HCT116 (cell line): ENCODE measurements around the gene RHOXF2B.

Source experiments
- ATF3 ChIP-seq: IDR thresholded peaks from 2 replicates; pipeline ENCODE4 v1.6.1; 2012
- CBX3 ChIP-seq: IDR thresholded peaks from 2 replicates; pipeline ENCODE4 v1.6.1; 2012; ENCODE audit warnings: low read depth
- CTCF ChIP-seq, 3 experiments: fragments of 200-600 bp in 1 of 3; sonication (generic) in 1 of 3; IDR thresholded peaks in 2 of 3; conservative IDR thresholded peaks in 1 of 3; 2 replicates each; pipeline ENCODE4 v1.5.1; 2012 to 2017; ENCODE audit warnings: low read depth in 2 of 3, low read length in 2 of 3, antibody characterized with exemption in 1 of 3, borderline replicate concordance in 1 of 3, control low read depth in 1 of 3, mild to moderate bottlenecking in 1 of 3, mixed read lengths in 1 of 3, mixed run types in 1 of 3, moderate library complexity in 1 of 3; ENCODE audit not compliant: insufficient read depth in 1 of 3
- EZH2 ChIP-seq: fragments of 200-600 bp; sonication (generic); IDR thresholded peaks from 2 replicates; pipeline ENCODE4 v1.6.1; 2017; ENCODE audit warnings: antibody characterized with exemption, mixed run types
- EZH2phosphoT487 ChIP-seq: fragments of 200-600 bp; IDR thresholded peaks from 2 replicates; pipeline ENCODE4 v1.6.1; 2018; ENCODE audit warnings: antibody characterized with exemption, borderline replicate concordance
- JUND ChIP-seq: IDR thresholded peaks from 2 replicates; pipeline ENCODE4 v1.6.1; 2012
- POLR2A ChIP-seq: IDR thresholded peaks from 2 replicates; pipeline ENCODE4 v1.7.0; 2011; ENCODE audit warnings: borderline replicate concordance; ENCODE audit not compliant: insufficient read depth, insufficient read length; ENCODE audit errors: extremely low read depth
- POLR2AphosphoS5 ChIP-seq: IDR thresholded peaks from 2 replicates; pipeline ENCODE4 v1.6.1; 2011; ENCODE audit warnings: mild to moderate bottlenecking, low read depth, low read length, moderate library complexity
- RAD21 ChIP-seq: IDR thresholded peaks from 2 replicates; pipeline ENCODE4 v1.6.1; 2012; ENCODE audit warnings: low read depth, mild to moderate bottlenecking
- REST ChIP-seq: IDR thresholded peaks from 2 replicates; pipeline ENCODE4 v1.6.1; 2012; ENCODE audit warnings: low read depth
- SP1 ChIP-seq: IDR thresholded peaks from 2 replicates; pipeline ENCODE4 v1.6.1; 2012; ENCODE audit warnings: low read depth
- YY1 ChIP-seq: IDR thresholded peaks from 2 replicates; pipeline ENCODE4 v1.6.1; 2011; ENCODE audit warnings: low read length, low read depth, moderate library complexity, mild to moderate bottlenecking; ENCODE audit not compliant: insufficient replicate concordance; ENCODE audit errors: extremely low read depth
- ZBTB33 ChIP-seq: IDR thresholded peaks from 2 replicates; pipeline ENCODE4 v1.6.1; 2011; ENCODE audit warnings: mild to moderate bottlenecking, low read length, moderate library complexity; ENCODE audit not compliant: insufficient replicate concordance; ENCODE audit errors: extremely low read depth

- TF ChIP-seq SP1 (no peak), POLR2AphosphoS5 (no peak), CTCF (IDR thresholded peaks at IDR 0.05 in 2 of 3, conservative IDR thresholded peaks at IDR 0.05 in 1 of 3; ENCODE audit: borderline replicate concordance in 1 of 3, insufficient read depth in 1 of 3, low read depth in 2 of 3, low read length in 2 of 3) (no peak), JUND (no peak), YY1 (no peak), ZBTB33 (no peak), POLR2A (no peak), RAD21 (no peak), CBX3 (no peak), REST (no peak), ATF3 (no peak), EZH2 (no peak), EZH2phosphoT487 (no peak)
Measured at GRCh38 chrX:120023259-120023658, 54.2 kb downstream of the RHOXF2B start.
